Activated effector memory CD4-positive, alpha-beta T cell treated with anti-CD3 and anti-CD28 coated beads, Interleukin-2, amount 50 U/mL, for 16 hours (primary cell): ENCODE results near the gene RIMKLB.

Experiments used
- DNase-seq: peaks from one replicate; pipeline ENCODE4 v3.0.0-alpha.2; 2020

Gene RIMKLB

GRCh38 chr12:8697476-8698131 is at the start of gene RIMKLB:
Gene RIMKLB, plus strand, starts transcription at chr12:8697991. Its CDS starts 15,876 bp downstream, at chr12:8713867.
- DNase-seq, result peak; percentile 92

- peak; percentile 85 for DNase-seq
These were observed 49.1 kb upstream of the RIMKLB start for GRCh38 chr12:8648576-8649205.

GRCh38 chr12:8655421-8655820 is 42.4 kb upstream of the RIMKLB start:
- DNase-seq, result no peak

GRCh38 chr12:8658346-8658745 is 39.4 kb upstream of the RIMKLB start:
- no peak for DNase-seq

- DNase-seq, result no peak
These were observed 36.8 kb upstream of the RIMKLB start for GRCh38 chr12:8661016-8661415.

GRCh38 chr12:8661751-8662150 is 36.0 kb upstream of the RIMKLB start:
- DNase-seq, result no peak

- no peak for DNase-seq
These were observed 35.2 kb upstream of the RIMKLB start, which contains the start of gene MFAP5 for GRCh38 chr12:8662593-8662992. Gene MFAP5, minus strand, starts transcription at chr12:8662826. Its CDS starts 722 bp downstream, at chr12:8662104.

- DNase-seq, result no peak
These were observed 33.4 kb upstream of the RIMKLB start for GRCh38 chr12:8664228-8664913.

- no peak for DNase-seq
These were observed 32.0 kb upstream of the RIMKLB start for GRCh38 chr12:8665759-8666158.

GRCh38 chr12:8667270-8667669 is 30.5 kb upstream of the RIMKLB start:
- no peak for DNase-seq

GRCh38 chr12:8668441-8668840 is 29.4 kb upstream of the RIMKLB start:
- no peak for DNase-seq

- DNase-seq, result no peak
These were observed 25.4 kb upstream of the RIMKLB start for GRCh38 chr12:8672381-8672780.

- DNase-seq, result no peak
These were observed 22.2 kb upstream of the RIMKLB start for GRCh38 chr12:8675591-8676036.

GRCh38 chr12:8676651-8677050 is 21.1 kb upstream of the RIMKLB start:
- DNase-seq, result no peak

- no peak for DNase-seq
These were observed 20.4 kb upstream of the RIMKLB start for GRCh38 chr12:8677362-8677761.

- DNase-seq, result no peak
These were observed 19.1 kb upstream of the RIMKLB start for GRCh38 chr12:8678661-8679111.

- no peak for DNase-seq
These were observed 17.3 kb upstream of the RIMKLB start for GRCh38 chr12:8680533-8680932.

GRCh38 chr12:8681129-8681884 is 16.5 kb upstream of the RIMKLB start:
- DNase-seq, result no peak

- no peak for DNase-seq
These were observed 12.7 kb upstream of the RIMKLB start for GRCh38 chr12:8685051-8685450.

GRCh38 chr12:8687846-8688601 is 9.8 kb upstream of the RIMKLB start:
- no peak for DNase-seq

GRCh38 chr12:8689681-8690080 is 8.1 kb upstream of the RIMKLB start:
- no peak for DNase-seq

GRCh38 chr12:8692573-8692972 is 5.2 kb upstream of the RIMKLB start:
- no peak for DNase-seq
